Hepatocyte (in vitro differentiated cells): ENCODE results near the gene EMILIN1.

Experiments
- EZH2 ChIP-seq: fragments of 200-600 bp; sonication (generic); IDR thresholded peaks from 2 replicates; pipeline ENCODE4 v1.6.1; 2016; ENCODE audit warnings: antibody characterized with exemption, mild to moderate bottlenecking, borderline replicate concordance
- EZH2phosphoT487 ChIP-seq: fragments of 200-600 bp; sonication (generic); IDR thresholded peaks from one replicate; pipeline ENCODE4 v1.6.1; 2018; ENCODE audit warnings: antibody characterized with exemption, mild to moderate bottlenecking, low read depth, moderate library complexity; ENCODE audit not compliant: unreplicated experiment, severe bottlenecking
- TF ChIP-seq, protein P1 (sequence below): fragments of 200-600 bp; sonication (generic); IDR thresholded peaks from 2 replicates; pipeline ENCODE4 v1.5.1; 2016; ENCODE audit warnings: antibody characterized with exemption, mild to moderate bottlenecking; ENCODE audit not compliant: poor library complexity

- TF ChIP-seq, protein P1, sequence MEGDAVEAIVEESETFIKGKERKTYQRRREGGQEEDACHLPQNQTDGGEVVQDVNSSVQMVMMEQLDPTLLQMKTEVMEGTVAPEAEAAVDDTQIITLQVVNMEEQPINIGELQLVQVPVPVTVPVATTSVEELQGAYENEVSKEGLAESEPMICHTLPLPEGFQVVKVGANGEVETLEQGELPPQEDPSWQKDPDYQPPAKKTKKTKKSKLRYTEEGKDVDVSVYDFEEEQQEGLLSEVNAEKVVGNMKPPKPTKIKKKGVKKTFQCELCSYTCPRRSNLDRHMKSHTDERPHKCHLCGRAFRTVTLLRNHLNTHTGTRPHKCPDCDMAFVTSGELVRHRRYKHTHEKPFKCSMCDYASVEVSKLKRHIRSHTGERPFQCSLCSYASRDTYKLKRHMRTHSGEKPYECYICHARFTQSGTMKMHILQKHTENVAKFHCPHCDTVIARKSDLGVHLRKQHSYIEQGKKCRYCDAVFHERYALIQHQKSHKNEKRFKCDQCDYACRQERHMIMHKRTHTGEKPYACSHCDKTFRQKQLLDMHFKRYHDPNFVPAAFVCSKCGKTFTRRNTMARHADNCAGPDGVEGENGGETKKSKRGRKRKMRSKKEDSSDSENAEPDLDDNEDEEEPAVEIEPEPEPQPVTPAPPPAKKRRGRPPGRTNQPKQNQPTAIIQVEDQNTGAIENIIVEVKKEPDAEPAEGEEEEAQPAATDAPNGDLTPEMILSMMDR, result no peak
- TF ChIP-seq EZH2, result no peak
- no peak for TF ChIP-seq EZH2phosphoT487
Observed at GRCh38 chr2:27071277-27071989, 7.0 kb upstream of the EMILIN1 start, which contains the start of gene OST4.
